Measurements from ENCODE around the gene RNASEH1.
A peak's percentile ranks its signal among the peaks of the same experiment; 100 is the strongest.

RNASEH1 gene

DNA sequence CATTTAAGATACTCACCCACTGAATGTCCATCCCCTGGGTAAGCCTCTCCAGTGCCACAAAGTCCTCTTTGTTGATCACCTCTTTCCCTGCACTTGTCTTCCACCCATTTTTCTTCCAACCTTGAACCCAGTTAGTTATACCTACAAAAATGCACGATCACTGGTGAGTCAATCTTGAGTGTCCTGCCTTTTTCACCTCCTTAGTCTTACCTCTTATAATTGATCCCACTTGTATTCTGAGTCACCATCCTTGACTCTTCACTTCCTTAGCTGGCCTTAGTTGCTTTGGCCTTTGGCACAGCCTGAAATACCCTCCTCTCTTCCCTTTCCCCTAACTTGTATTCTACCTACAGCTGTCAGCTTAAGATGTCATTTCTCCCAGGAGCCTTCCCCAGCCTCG lies 10.2 kb downstream of the RNASEH1 start:
- DNase-seq, result no peak

DNA sequence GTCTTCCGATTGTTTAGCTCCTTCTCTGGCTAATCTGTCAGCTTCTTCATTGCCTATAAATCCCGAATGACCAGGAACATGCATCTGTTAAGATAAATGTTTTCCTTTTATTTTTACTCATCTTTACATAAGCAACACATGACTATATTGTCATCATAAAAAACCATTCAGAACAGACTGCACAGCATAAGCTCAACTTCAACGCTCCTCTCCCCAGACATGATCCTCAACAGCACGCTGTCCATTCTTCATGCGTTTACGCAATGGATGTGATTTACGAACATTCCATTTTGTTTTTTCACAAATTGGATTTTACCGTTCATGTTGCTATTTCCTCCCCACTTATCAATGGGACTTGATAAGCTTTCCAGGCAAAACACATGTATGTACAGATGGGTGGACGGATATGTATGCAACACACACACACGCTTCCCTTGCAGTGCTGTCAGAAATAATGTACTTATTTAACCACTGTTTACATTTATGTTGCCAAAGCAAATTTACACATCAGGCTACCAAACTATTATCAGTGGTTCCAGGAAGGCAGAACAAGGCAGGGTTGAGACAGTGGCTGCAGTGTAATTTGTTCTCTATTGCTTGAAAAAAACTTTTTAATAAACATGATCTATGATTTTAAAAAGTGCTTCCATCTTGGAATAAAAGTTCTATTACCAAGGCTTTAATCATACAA lies 12.2 kb downstream of the RNASEH1 start:
- DNase-seq, result no peak

DNA sequence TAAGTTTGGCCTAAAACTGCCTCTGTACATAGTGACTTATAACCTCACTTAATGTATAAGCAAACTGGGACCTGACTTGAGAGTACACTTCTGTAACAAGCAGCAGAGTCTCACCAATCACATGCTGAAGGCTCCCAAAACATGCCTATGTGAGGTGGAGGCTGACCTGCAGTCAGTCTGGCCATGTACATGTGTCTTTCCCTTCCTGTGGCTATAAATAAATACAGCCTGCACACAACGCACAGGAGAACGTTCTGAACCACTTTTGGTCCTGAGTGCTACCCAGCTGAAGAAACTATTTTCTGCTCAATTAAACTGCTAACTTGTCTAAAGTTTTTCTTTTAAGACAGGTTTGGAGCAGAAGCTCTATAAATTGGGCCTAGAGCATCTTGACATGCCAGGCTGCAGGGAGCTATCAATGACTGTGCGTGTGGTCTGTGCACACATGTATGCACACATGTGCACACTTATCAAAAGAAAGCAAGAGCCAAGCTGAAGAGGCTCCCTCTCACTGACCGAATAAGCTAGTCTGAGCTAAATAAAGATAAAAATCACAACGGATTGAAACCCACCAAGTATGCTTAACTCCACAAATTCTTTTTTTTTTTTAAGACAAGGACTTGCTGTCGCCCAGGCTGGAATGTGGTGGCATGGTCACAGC lies 15.0 kb downstream of the RNASEH1 start:
- DNase-seq, result no peak

DNA sequence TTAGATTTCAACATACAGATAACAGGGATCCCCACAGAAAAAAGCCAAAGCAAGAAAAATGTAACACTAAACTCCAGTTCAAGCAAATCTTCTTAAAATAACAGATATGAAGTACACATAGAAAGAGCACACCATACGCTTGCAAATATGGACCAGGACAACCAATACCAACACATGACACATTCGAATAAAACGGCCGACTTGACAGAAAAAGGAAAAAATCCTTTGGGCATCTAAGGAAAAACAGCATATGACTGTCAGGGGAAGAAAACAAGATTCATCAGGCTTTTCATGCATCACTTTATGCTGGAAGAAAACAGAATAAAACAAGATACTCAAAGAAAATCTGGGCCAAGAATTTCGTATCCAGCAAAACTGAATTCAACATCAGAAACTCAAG lies 16.0 kb downstream of the RNASEH1 start:
- no peak for DNase-seq

DNA sequence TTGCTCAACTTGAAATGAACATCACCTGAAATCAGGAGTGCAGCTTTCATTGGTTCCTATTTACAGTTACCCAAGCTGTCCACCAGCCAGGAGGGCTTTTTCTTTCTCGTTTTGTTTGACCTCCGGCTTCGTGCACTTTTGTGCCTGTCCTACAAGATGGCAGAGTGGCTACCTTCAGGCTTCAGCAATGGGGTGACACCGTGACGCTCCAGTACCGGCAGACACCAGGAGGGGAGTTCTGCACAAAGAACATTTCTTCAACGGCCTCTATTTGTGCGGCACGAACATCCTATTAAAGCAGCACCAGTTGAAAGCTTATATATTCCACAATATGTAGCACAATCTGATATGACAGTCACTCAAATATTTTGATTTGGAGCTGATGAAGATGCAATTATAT lies 18.3 kb downstream of the RNASEH1 start:
- no peak for DNase-seq

DNA sequence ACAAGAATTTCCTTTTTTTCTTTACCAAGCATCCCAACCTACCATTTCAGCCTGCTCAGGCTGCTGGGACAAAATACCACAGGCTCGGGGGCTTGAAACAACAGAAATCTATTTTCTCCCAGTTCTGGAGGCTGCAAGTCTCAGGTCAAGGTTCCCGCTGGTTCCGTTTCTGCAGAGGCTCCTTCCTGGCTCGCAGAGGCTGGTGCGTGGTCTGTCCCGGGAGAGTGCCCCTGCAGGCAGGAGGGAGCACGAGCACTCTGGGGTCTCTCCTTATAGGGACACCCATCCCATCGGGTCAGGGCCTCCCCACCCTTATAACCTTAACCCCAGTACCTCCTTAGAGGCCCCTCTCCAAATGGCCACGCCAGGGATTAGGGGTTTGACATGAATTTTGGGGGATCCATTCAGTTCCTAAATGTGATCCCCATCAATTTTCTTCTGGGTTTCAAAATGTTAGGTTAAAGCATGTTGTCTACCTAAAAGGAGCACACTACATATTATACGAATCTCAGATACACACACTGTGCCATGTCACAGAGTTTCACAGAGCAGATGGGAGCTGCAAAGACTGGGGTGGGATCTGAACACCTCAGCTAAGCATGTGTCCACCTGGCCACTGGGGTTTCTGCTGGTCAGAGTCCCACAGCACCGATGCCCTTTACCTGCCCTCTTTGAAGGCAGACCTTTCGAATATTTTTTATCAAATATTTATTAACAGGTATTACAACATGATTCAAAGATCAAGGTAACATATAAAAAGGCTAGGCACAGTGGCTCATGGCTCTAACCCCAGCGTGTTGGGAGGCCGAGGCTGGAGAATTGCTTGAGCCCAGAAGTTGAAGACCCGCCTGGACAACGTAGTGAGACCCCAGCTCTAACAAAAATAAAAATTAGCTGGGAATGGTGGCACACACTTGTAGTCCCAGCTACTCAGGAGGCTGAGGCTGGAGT lies 21.2 kb downstream of the RNASEH1 start:
- peak; percentile 31 to 51 for DNase-seq

- no peak for DNase-seq
These were observed 22.1 kb downstream of the RNASEH1 start for GRCh38 chr2:3535794-3536681.

DNA sequence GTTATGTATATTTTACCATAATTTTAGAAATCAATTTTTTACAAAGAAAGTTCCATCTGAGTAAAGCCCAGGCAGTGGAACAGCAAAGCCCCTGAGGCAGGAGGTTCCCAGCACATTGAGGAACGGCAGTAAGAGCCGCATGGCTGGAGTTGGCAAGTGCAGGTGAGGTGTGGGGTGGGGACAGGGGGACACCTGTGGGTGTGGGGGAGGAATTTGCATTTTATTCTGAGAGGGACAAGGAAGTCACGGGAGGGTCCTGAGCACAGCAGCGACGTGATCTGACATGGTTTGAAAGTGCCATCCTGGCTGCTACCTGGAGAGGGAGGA lies 22.7 kb downstream of the RNASEH1 start:
- no peak for DNase-seq

DNA sequence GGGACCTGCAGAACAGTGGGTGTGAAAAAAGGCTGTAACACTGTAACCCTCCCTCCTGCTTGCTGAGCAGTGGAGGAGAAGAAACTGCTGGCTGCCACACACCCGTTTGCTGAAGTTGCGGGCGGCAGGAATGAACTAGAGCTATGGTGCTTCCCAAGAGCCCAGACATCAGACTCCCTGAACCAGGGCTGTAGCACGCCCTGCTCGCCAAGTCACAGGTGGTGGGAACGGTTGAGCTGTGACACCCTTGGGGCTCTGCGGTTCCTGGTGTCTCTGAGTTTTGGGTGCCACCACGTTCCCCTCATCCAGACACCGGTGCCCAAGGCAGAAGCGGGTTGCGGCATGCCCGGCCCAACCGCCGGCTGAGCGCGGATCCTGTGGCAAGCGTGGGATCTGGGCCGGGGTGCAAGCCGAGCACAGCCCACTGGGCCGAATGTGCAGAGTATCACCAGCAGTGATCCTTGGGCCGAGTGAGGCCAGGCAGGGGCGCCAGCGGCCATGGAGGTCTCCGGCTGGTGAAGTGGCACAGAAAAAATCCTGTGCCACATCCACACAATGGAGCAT lies 23.8 kb downstream of the RNASEH1 start:
- no peak for DNase-seq

DNA sequence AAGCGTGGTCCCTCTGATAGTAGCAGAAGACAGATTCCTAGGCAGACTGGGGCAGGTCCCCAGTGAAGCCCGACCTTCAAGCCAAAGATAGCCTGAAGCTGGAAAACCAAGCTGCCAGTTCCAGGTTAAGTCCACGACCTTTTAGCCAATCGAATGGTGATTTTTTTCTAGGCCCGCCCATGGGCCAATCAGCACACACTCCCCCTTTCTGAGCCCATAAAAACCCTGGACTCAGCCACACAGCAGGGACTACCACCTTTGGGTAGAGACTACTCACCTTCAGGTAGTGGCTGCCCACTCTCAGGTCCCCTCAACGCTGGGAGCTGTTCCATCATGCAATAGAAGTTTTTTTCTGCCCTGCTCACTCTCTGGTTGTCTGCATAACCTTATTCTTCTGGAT lies 24.3 kb downstream of the RNASEH1 start:
- DNase-seq, result no peak

GRCh38 chr2:3532941-3533340 lies 25.2 kb downstream of the RNASEH1 start:
- DNase-seq, result no peak

GRCh38 chr2:3529316-3530025 lies 28.7 kb downstream of the RNASEH1 start:
- no peak for DNase-seq

DNA sequence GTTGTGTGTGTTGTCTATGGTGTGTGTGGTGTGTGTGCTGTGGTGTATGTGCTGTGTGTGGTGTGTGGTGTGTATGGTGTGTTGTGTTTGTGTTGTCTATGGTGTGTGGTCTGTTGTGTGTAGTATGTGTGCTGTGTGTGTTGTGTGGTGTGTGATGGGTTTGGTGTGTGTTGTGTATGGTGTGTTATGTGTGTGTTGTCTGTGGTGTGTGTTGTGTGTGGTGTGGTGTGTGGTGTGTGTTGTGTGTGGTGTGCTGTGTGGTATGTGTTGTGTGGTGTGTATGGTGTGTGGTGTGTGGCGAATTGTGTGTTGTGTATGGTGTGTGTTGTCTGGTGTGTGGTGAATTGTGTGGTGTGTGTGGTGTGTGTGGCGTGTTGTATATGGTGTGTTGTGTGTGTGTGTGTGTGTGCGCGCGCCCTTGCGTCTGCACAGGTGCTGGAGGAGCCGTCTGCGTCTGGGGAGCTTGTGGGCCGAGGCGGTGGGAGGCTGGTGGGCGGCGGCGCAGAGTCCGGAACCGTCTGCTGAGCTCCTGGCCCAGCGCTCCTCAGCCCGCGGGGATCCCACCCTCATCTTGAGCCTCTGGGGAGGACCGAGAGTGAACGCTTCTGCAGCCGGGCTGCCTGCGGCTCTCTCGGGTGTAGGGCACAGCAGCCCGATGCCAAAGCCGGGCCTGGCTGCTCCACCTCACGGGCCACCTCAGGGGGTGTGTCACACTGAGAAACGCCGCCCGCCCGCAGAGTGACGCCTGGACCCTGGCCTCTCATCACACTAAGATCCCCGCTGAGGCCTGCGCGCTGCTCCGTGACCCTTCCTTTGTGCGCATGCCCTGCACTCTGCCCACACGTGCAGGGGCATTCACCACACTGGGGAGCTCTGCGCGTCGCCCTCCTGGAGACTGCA lies 30.0 kb downstream of the RNASEH1 start:
- DNase-seq, result no peak

DNA sequence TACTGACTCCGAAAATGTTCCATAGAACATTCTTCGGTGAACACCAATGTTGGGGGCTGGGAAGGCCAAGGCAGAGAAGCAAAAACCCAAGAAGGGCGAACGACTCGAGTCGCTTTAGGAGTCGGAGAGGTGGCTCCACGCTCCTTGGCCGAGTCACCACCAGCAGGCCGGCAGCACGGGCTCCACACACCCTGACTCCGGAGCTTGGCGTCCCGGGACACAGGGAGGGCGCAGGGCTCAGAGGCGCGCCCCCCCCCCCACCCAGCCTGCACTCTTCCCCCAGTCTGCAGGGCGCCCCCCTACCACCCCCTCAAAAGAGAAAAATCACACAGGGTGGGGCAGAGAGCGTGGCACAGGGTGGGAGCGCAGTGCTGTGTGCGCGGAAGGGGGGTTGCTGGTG lies 31.3 kb downstream of the RNASEH1 start:
- no peak for DNase-seq

GRCh38 chr2:3523551-3524041 lies 34.5 kb downstream of the RNASEH1 start:
- no peak for DNase-seq

GRCh38 chr2:3522961-3523421 lies 35.1 kb downstream of the RNASEH1 start:
- DNase-seq, result no peak

DNA sequence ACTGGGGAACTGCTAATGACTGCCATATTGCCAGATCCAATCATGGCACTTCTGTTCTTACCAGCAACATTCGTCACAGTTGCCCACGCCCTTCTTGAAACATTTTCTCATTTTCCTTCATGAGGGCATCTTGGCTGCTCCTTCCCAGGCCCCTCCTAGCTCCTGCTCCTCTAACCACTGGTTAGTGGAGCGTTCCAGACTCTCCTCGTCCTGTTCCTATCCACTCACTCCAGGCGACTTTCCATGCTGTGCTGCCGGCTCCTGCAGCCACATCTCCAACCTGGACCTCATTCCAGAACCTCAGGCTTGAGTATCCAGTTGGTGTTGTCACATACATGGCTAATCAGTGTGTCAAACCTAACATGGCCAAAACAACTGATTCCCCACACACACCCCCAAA lies 37.5 kb downstream of the RNASEH1 start:
- no peak for DNase-seq

DNA sequence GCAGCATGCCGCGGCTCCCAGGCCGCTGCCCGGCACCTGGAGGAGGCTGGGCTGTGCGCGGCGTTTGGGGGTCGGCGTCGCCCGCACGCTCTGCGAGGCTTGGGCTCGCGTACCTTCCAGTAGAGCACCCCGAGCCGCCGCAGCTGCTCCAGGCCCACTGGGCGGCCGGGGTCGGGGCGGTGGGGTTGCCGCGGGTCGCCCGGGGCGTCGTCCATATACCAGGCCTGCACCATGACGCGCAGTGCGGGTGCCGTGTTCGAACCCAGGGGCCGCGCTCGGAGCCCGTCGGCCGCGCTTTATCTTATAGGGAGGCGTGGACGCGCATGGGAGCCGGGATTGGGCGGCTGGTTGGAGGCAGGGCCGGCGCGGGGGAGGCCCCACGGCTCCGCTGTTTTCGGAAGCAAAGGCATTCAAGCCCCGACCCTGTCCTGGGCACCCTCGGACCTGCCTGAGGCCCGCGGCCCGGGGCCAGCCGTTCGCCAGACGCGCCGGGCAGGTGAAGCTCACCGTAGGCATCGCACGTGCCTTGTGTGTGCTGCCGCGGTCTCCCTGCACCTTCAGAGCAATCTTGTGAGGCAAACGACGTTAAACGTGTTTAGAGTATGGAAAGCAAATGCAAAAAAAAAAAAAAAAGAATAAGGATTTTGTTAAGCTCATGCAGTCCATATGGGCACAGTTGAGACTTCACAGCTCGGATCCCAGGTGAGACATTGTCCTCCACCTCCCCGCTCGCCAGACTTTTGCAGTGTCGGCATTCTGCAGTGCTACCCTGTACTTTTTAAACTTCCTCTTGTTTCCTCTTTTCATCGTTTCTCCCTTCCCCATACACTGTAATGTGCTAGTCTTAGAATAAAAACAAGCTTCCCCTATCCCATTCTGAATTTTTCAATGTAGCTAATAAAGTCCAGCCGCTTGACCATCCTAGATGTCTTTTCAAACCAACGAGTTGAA lies 38.6 kb downstream of the RNASEH1 start, which contains the start of gene ADI1:
ADI1 (minus strand) TSS at position 277 of the 951 bp plus-strand sequence; CDS start at position 233, 44 bp downstream.
- peak; percentile 81 to 82 for DNase-seq
